GM12878 (cell line): ENCODE results near the gene HMBS. TPM values are rescaled to one million over a fixed set of nuclear protein-coding genes. Genes with fewer than 3 reads are reported as not detected.

ENCODE experiments used
- EZH2 ChIP-seq: IDR thresholded peaks from 2 replicates; pipeline ENCODE4 v1.6.1; 2012; ENCODE audit warnings: low read depth, mild to moderate bottlenecking, control low read depth, inconsistent platforms, low read length, borderline replicate concordance; ENCODE audit not compliant: control insufficient read depth
- IKZF1 ChIP-seq: fragments of 450-650 bp; conservative IDR thresholded peaks from 2 replicates; pipeline ENCODE4 v1.6.1; 2017; ENCODE audit warnings: antibody characterized with exemption, mild to moderate bottlenecking
- KDM1A ChIP-seq: fragments of 200-600 bp; sonication (generic); IDR thresholded peaks from 2 replicates; pipeline ENCODE4 v1.6.1; 2016; ENCODE audit warnings: borderline replicate concordance
- MTA2 ChIP-seq: fragments of 450-650 bp; IDR thresholded peaks from 2 replicates; pipeline ENCODE4 v1.6.1; 2016; ENCODE audit warnings: low read depth, mild to moderate bottlenecking, moderate library complexity
- NFXL1 ChIP-seq: fragments of 450-650 bp; IDR thresholded peaks from 2 replicates; pipeline ENCODE4 v1.6.1; 2017; ENCODE audit warnings: antibody characterized with exemption, mild to moderate bottlenecking, borderline replicate concordance
- ZNF217 ChIP-seq: fragments of 450-650 bp; IDR thresholded peaks from 2 replicates; pipeline ENCODE4 v1.6.1; 2017; ENCODE audit warnings: antibody characterized with exemption, mild to moderate bottlenecking
- ZNF24 ChIP-seq: fragments of 450-650 bp; IDR thresholded peaks from 2 replicates; pipeline ENCODE4 v1.6.1; 2017; ENCODE audit warnings: antibody characterized with exemption, mild to moderate bottlenecking
- ZNF622 ChIP-seq: fragments of 450-650 bp; IDR thresholded peaks from 2 replicates; pipeline ENCODE4 v1.6.1; 2017; ENCODE audit warnings: mild to moderate bottlenecking, inconsistent platforms
- polyA plus RNA-seq, 11 experiments: library from polyadenylated mRNA; depleted of rRNA in 4 of 11; unstranded in 6 of 11; stranded (reverse) in 5 of 11; fragments of >200 nt; fragmentation: Nextera tagmentation in 4 of 11; fragmentation: Illumina TruSeq in 1 of 11; extraction: Ambion mirVana in 4 of 11; extraction: Trizol in 1 of 11; gene quantifications; 1 replicate in 1 of 11; 2 replicates in 10 of 11; pipeline versions ENCODE4 v1.2.1 to v1.2.3, GENCODE V29; 2011 to 2016; ENCODE audit warnings: inconsistent platforms in 2 of 11, missing spikeins in 2 of 11, low read depth in 1 of 11
- total RNA-seq, 4 experiments: library from RNA; depleted of rRNA in 3 of 4; stranded (reverse); fragments of >200 nt in 3 of 4; fragmentation: Illumina TruSeq in 1 of 4; extraction: Trizol in 1 of 4; gene quantifications; 2 replicates each; pipeline versions ENCODE4 v1.2.1 to v1.2.3, GENCODE V29; 2013 to 2021
- TF ChIP-seq, protein P1 (sequence below): fragments of 450-650 bp; IDR thresholded peaks from 2 replicates; pipeline ENCODE4 v1.6.1; 2016; ENCODE audit warnings: mild to moderate bottlenecking
- TF ChIP-seq, protein P2 (sequence below): IDR thresholded peaks from 2 replicates; pipeline ENCODE4 v1.6.1; 2012; ENCODE audit warnings: low read depth, low read length, improper control_type of control experiment
- TF ChIP-seq, protein P3 (sequence below): fragments of 450-650 bp; IDR thresholded peaks from 2 replicates; pipeline ENCODE4 v1.6.1; 2017; ENCODE audit warnings: mild to moderate bottlenecking, moderate library complexity
- TF ChIP-seq, protein P4 (sequence below): IDR thresholded peaks from 2 replicates; pipeline ENCODE4 v1.6.1; 2012; ENCODE audit warnings: mild to moderate bottlenecking, low read depth, low read length
- TF ChIP-seq, protein P5 (sequence below): fragments of 450-650 bp; formaldehyde crosslinking; IDR thresholded peaks from 2 replicates; pipeline ENCODE4 v1.5.0; 2022; ENCODE audit warnings: mild to moderate bottlenecking, missing genetic modification characterization

Gene HMBS
- total and polyA plus RNA-seq, 10 of the 15 experiments (the other 5 are each of a cell fraction or from before 2014, with no cell fraction given), result 17.7 to 96.7 (median 49.7) TPM

DNA sequence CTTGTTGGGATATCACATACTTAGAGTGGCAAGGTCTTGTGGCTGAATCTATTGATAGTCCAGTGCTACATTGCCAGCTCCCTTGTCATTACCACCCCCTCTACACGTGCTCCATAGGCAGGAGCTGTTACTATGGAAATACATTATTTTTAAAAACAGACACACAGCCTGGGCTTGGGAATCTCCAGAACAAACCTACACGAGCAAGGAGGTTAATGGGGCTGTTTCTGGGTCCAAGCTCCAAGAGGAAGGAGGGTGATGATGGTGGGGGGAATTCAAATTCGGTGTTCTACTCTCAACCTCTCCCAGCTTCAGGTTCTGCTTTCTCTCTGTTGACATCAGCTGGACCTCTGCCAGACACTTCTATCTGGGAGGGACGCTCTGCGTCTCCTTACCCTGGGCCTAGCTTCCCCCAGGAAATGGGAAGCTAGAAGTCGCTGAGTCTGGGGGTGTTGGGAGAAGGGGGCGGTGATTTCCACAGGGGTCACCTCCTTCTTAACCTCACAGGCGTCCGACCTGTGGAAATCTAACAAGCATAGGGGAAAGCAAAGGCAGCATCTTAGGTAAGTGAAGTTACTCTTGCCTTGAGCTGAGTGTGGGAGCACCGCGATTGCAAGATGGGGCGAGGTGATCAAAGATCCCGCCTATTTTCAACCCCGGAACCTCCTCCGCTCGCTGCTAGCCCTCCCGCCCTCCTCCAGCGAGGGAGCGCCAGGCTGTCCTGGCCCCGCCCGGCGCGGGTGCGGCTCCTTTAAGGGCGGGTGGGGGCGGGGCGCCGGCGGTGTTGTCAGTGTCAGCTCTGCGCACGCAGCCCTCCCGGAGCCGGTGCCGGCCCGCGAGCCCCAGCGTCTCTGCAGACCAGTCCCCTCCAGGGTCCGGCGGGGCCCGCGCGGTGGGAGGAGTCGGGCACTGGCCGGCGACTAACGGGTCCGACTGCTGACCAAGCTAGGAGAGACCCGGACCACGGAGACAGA is 22.2 kb downstream of the HMBS start, which contains the start of gene C2CD2L (continued):
- TF ChIP-seq MTA2 (no peak), NFXL1 (peak; percentile 88), KDM1A (no peak), ZNF622 (no peak), ZNF24 (no peak), ZNF217 (no peak), EZH2 (no peak), IKZF1 (peak; percentile 58; the same call in 1 of the 2 replicates)
- TF ChIP-seq, protein P1, sequence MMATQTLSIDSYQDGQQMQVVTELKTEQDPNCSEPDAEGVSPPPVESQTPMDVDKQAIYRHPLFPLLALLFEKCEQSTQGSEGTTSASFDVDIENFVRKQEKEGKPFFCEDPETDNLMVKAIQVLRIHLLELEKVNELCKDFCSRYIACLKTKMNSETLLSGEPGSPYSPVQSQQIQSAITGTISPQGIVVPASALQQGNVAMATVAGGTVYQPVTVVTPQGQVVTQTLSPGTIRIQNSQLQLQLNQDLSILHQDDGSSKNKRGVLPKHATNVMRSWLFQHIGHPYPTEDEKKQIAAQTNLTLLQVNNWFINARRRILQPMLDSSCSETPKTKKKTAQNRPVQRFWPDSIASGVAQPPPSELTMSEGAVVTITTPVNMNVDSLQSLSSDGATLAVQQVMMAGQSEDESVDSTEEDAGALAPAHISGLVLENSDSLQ, result no peak; the same call in 1 of the 2 replicates
- TF ChIP-seq, protein P2, sequence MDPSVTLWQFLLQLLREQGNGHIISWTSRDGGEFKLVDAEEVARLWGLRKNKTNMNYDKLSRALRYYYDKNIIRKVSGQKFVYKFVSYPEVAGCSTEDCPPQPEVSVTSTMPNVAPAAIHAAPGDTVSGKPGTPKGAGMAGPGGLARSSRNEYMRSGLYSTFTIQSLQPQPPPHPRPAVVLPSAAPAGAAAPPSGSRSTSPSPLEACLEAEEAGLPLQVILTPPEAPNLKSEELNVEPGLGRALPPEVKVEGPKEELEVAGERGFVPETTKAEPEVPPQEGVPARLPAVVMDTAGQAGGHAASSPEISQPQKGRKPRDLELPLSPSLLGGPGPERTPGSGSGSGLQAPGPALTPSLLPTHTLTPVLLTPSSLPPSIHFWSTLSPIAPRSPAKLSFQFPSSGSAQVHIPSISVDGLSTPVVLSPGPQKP, result peak; percentile 66
- TF ChIP-seq, protein P3, sequence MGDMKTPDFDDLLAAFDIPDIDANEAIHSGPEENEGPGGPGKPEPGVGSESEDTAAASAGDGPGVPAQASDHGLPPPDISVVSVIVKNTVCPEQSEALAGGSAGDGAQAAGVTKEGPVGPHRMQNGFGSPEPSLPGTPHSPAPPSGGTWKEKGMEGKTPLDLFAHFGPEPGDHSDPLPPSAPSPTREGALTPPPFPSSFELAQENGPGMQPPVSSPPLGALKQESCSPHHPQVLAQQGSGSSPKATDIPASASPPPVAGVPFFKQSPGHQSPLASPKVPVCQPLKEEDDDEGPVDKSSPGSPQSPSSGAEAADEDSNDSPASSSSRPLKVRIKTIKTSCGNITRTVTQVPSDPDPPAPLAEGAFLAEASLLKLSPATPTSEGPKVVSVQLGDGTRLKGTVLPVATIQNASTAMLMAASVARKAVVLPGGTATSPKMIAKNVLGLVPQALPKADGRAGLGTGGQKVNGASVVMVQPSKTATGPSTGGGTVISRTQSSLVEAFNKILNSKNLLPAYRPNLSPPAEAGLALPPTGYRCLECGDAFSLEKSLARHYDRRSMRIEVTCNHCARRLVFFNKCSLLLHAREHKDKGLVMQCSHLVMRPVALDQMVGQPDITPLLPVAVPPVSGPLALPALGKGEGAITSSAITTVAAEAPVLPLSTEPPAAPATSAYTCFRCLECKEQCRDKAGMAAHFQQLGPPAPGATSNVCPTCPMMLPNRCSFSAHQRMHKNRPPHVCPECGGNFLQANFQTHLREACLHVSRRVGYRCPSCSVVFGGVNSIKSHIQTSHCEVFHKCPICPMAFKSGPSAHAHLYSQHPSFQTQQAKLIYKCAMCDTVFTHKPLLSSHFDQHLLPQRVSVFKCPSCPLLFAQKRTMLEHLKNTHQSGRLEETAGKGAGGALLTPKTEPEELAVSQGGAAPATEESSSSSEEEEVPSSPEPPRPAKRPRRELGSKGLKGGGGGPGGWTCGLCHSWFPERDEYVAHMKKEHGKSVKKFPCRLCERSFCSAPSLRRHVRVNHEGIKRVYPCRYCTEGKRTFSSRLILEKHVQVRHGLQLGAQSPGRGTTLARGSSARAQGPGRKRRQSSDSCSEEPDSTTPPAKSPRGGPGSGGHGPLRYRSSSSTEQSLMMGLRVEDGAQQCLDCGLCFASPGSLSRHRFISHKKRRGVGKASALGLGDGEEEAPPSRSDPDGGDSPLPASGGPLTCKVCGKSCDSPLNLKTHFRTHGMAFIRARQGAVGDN, result no peak
- TF ChIP-seq, protein P4, sequence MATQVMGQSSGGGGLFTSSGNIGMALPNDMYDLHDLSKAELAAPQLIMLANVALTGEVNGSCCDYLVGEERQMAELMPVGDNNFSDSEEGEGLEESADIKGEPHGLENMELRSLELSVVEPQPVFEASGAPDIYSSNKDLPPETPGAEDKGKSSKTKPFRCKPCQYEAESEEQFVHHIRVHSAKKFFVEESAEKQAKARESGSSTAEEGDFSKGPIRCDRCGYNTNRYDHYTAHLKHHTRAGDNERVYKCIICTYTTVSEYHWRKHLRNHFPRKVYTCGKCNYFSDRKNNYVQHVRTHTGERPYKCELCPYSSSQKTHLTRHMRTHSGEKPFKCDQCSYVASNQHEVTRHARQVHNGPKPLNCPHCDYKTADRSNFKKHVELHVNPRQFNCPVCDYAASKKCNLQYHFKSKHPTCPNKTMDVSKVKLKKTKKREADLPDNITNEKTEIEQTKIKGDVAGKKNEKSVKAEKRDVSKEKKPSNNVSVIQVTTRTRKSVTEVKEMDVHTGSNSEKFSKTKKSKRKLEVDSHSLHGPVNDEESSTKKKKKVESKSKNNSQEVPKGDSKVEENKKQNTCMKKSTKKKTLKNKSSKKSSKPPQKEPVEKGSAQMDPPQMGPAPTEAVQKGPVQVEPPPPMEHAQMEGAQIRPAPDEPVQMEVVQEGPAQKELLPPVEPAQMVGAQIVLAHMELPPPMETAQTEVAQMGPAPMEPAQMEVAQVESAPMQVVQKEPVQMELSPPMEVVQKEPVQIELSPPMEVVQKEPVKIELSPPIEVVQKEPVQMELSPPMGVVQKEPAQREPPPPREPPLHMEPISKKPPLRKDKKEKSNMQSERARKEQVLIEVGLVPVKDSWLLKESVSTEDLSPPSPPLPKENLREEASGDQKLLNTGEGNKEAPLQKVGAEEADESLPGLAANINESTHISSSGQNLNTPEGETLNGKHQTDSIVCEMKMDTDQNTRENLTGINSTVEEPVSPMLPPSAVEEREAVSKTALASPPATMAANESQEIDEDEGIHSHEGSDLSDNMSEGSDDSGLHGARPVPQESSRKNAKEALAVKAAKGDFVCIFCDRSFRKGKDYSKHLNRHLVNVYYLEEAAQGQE, result no peak
- TF ChIP-seq, protein P5, sequence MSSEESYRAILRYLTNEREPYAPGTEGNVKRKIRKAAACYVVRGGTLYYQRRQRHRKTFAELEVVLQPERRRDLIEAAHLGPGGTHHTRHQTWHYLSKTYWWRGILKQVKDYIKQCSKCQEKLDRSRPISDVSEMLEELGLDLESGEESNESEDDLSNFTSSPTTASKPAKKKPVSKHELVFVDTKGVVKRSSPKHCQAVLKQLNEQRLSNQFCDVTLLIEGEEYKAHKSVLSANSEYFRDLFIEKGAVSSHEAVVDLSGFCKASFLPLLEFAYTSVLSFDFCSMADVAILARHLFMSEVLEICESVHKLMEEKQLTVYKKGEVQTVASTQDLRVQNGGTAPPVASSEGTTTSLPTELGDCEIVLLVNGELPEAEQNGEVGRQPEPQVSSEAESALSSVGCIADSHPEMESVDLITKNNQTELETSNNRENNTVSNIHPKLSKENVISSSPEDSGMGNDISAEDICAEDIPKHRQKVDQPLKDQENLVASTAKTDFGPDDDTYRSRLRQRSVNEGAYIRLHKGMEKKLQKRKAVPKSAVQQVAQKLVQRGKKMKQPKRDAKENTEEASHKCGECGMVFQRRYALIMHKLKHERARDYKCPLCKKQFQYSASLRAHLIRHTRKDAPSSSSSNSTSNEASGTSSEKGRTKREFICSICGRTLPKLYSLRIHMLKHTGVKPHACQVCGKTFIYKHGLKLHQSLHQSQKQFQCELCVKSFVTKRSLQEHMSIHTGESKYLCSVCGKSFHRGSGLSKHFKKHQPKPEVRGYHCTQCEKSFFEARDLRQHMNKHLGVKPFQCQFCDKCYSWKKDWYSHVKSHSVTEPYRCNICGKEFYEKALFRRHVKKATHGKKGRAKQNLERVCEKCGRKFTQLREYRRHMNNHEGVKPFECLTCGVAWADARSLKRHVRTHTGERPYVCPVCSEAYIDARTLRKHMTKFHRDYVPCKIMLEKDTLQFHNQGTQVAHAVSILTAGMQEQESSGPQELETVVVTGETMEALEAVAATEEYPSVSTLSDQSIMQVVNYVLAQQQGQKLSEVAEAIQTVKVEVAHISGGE (CRISPR knock-in tag), result no peak
